Measurements from ENCODE around the gene TBX6. TPM values are rescaled to one million over a fixed set of nuclear protein-coding genes. Genes with fewer than 3 reads are reported as not detected.

TBX6 gene
- polyA plus RNA-seq, 1 donor from 2014 or later, result not detected

DNA sequence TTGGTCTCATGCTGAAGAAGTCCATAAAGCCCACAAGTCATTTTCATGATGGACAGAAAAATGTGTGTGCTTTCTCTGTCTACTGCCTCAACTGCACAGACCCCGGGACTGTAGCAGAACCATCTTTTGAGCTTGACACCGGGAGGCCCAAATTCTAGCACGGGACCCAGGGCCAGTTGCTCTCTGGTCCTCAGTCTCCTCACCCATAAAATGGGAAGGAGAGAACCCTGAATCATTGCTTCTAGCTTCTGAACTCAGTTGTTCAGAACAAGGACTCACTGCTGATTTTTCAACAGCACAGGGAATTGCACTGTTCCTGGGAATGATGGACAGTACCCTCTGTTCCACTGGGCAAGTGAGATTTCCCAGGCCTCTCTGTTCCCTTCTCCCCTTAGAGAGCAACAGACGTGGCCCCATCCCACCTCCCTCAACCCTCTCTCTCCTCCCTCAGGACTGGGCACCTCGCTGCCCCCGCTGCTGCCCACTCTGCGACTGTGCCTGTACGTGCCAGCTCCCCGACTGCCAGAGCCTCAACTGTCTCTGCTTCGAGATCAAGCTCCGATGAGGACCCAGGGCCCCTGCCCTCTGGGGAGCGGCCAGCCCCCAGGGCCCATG is 28.3 kb downstream of the TBX6 start:
- H3K9ac ChIP-seq (ENCODE audit: low read length), result peak overlapping the region; percentile 95
- no peaks in the 10 kb centered on the region for H3K27me3 ChIP-seq (ENCODE audit: insufficient read depth, low read depth, low read length)
- H3K4me2 ChIP-seq (ENCODE audit: low read length), result peak overlapping the region; percentile 83
- H3K4me3 ChIP-seq (ENCODE audit: low read length), result peak overlapping the region; percentile 97
- no peaks in the 10 kb centered on the region for H3K9me3 ChIP-seq (ENCODE audit: low read length)
- H2AFZ ChIP-seq (ENCODE audit: low read depth, low read length), result no peak overlapping the region
- H3K9me2 ChIP-seq (ENCODE audit: insufficient read depth, low read length), result no peaks in the 10 kb centered on the region
- no peaks in the 10 kb centered on the region for H3F3A ChIP-seq (ENCODE audit: insufficient read depth, low read length, poor library complexity, severe bottlenecking)
- no peaks in the 10 kb centered on the region for H4K20me1 ChIP-seq (ENCODE audit: insufficient read depth)
- TF ChIP-seq, protein P1, sequence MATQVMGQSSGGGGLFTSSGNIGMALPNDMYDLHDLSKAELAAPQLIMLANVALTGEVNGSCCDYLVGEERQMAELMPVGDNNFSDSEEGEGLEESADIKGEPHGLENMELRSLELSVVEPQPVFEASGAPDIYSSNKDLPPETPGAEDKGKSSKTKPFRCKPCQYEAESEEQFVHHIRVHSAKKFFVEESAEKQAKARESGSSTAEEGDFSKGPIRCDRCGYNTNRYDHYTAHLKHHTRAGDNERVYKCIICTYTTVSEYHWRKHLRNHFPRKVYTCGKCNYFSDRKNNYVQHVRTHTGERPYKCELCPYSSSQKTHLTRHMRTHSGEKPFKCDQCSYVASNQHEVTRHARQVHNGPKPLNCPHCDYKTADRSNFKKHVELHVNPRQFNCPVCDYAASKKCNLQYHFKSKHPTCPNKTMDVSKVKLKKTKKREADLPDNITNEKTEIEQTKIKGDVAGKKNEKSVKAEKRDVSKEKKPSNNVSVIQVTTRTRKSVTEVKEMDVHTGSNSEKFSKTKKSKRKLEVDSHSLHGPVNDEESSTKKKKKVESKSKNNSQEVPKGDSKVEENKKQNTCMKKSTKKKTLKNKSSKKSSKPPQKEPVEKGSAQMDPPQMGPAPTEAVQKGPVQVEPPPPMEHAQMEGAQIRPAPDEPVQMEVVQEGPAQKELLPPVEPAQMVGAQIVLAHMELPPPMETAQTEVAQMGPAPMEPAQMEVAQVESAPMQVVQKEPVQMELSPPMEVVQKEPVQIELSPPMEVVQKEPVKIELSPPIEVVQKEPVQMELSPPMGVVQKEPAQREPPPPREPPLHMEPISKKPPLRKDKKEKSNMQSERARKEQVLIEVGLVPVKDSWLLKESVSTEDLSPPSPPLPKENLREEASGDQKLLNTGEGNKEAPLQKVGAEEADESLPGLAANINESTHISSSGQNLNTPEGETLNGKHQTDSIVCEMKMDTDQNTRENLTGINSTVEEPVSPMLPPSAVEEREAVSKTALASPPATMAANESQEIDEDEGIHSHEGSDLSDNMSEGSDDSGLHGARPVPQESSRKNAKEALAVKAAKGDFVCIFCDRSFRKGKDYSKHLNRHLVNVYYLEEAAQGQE (IDR thresholded peaks at IDR 0.05; ENCODE audit: borderline replicate concordance), result no peak
- TF ChIP-seq EZH2 (IDR thresholded peaks at IDR 0.05; ENCODE audit: borderline replicate concordance, insufficient read depth, low read length, poor library complexity, severe bottlenecking), result no peak
- no peak for TF ChIP-seq TAF1 (IDR thresholded peaks at IDR 0.05; ENCODE audit: low read depth)
- no peak for TF ChIP-seq SMC3 (conservative IDR thresholded peaks at IDR 0.05; ENCODE audit: poor library complexity)
- no peak for TF ChIP-seq EP300 (conservative IDR thresholded peaks at IDR 0.05; ENCODE audit: poor library complexity, severe bottlenecking)
- no peak for TF ChIP-seq RAD21 (conservative IDR thresholded peaks at IDR 0.05)
- no peak for TF ChIP-seq POLR2AphosphoS5 (IDR thresholded peaks at IDR 0.05)
- TF ChIP-seq, protein P2, sequence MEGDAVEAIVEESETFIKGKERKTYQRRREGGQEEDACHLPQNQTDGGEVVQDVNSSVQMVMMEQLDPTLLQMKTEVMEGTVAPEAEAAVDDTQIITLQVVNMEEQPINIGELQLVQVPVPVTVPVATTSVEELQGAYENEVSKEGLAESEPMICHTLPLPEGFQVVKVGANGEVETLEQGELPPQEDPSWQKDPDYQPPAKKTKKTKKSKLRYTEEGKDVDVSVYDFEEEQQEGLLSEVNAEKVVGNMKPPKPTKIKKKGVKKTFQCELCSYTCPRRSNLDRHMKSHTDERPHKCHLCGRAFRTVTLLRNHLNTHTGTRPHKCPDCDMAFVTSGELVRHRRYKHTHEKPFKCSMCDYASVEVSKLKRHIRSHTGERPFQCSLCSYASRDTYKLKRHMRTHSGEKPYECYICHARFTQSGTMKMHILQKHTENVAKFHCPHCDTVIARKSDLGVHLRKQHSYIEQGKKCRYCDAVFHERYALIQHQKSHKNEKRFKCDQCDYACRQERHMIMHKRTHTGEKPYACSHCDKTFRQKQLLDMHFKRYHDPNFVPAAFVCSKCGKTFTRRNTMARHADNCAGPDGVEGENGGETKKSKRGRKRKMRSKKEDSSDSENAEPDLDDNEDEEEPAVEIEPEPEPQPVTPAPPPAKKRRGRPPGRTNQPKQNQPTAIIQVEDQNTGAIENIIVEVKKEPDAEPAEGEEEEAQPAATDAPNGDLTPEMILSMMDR (IDR thresholded peaks at IDR 0.05; ENCODE audit: poor library complexity, severe bottlenecking), result no peak
- no peak for TF ChIP-seq MXI1 (conservative IDR thresholded peaks at IDR 0.05; ENCODE audit: poor library complexity, severe bottlenecking)
- peaks cover 11% of the 10 kb centered on the region for H3K79me2 ChIP-seq (replicated peaks; ENCODE audit: insufficient read depth, low read length)
- no peaks in the 10 kb centered on the region for H3K36me3 ChIP-seq (ENCODE audit: insufficient read depth, low read length)
- peak overlapping the region; percentile 94 for H3K27ac ChIP-seq (ENCODE audit: low read length)

DNA sequence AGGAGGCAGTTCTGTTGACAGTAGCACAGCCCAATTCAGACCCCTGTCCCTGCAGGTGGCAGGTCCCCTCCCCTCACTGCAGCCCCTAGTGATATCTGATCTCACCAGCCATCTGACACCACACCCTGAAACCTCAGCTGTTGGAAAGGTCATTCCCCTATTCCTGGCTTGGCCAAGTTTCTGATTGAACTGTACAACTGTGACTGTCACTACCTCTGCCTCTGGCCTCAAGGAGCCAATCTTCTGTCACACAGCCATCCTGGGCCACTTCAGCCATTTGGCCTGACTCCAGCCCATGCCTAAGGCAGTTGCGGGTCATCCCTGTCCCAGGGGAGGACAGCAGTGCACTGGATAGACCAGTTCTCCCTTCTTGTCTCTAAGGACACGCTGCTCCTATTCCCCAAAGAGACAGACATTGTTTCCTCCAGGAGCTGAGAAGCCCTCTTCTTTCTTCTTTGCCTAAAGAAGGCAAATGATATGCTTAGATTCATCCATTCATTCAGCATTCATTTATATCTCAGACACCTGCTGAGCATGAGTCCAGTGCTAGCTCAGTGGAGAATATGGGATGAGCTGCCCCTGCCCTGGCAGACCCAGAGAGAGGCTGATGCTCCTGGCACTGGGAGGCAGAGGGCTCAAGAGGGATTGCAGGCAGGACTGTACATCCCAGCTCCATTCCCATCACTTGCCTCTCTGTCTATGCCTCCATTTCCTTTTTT is 30.7 kb downstream of the TBX6 start:
- H3K27ac ChIP-seq (ENCODE audit: low read length), result no peak overlapping the region
- H4K20me1 ChIP-seq (ENCODE audit: insufficient read depth), result no peaks in the 10 kb centered on the region
- H3F3A ChIP-seq (ENCODE audit: insufficient read depth, low read length, poor library complexity, severe bottlenecking), result no peaks in the 10 kb centered on the region
- no peak overlapping the region for H3K9ac ChIP-seq (ENCODE audit: low read length)
- H3K79me2 ChIP-seq (replicated peaks; ENCODE audit: insufficient read depth, low read length), result no peaks in the 10 kb centered on the region
- H3K9me3 ChIP-seq (ENCODE audit: low read length), result no peaks in the 10 kb centered on the region
- no peak for TF ChIP-seq SMC3 (conservative IDR thresholded peaks at IDR 0.05; ENCODE audit: poor library complexity)
- no peak for TF ChIP-seq EZH2 (IDR thresholded peaks at IDR 0.05; ENCODE audit: borderline replicate concordance, insufficient read depth, low read length, poor library complexity, severe bottlenecking)
- TF ChIP-seq MXI1 (conservative IDR thresholded peaks at IDR 0.05; ENCODE audit: poor library complexity, severe bottlenecking), result no peak
- no peak for TF ChIP-seq POLR2AphosphoS5 (IDR thresholded peaks at IDR 0.05)
- TF ChIP-seq TAF1 (IDR thresholded peaks at IDR 0.05; ENCODE audit: low read depth), result no peak
- no peak for TF ChIP-seq RAD21 (conservative IDR thresholded peaks at IDR 0.05)
- no peak for TF ChIP-seq EP300 (conservative IDR thresholded peaks at IDR 0.05; ENCODE audit: poor library complexity, severe bottlenecking)
- TF ChIP-seq, protein P2 (IDR thresholded peaks at IDR 0.05; ENCODE audit: poor library complexity, severe bottlenecking), result no peak
- TF ChIP-seq, protein P1 (IDR thresholded peaks at IDR 0.05; ENCODE audit: borderline replicate concordance), result no peak
- H3K36me3 ChIP-seq (ENCODE audit: insufficient read depth, low read length), result no peaks in the 10 kb centered on the region
- no peak overlapping the region for H3K4me2 ChIP-seq (ENCODE audit: low read length)
- no peak overlapping the region for H2AFZ ChIP-seq (ENCODE audit: low read depth, low read length)
- no peaks in the 10 kb centered on the region for H3K9me2 ChIP-seq (ENCODE audit: insufficient read depth, low read length)
- no peak overlapping the region for H3K4me3 ChIP-seq (ENCODE audit: low read length)
- no peaks in the 10 kb centered on the region for H3K27me3 ChIP-seq (ENCODE audit: insufficient read depth, low read depth, low read length)

Data from neural cell (in vitro differentiated cells).